HL-60 (cell line): ENCODE data around the gene CAPN13.

Experiments
- GABPA ChIP-seq: IDR thresholded peaks from 2 replicates; pipeline ENCODE4 v1.6.1; 2012; ENCODE audit warnings: low read depth
- POLR2AphosphoS5 ChIP-seq: IDR thresholded peaks from 2 replicates; pipeline ENCODE4 v1.6.1; 2012; ENCODE audit warnings: low read depth
- TF ChIP-seq, protein P1 (sequence below): IDR thresholded peaks from one replicate; pipeline ENCODE4 v1.5.1; 2011; ENCODE audit warnings: low read length, control low read depth, inconsistent platforms; ENCODE audit not compliant: insufficient read depth

DNA sequence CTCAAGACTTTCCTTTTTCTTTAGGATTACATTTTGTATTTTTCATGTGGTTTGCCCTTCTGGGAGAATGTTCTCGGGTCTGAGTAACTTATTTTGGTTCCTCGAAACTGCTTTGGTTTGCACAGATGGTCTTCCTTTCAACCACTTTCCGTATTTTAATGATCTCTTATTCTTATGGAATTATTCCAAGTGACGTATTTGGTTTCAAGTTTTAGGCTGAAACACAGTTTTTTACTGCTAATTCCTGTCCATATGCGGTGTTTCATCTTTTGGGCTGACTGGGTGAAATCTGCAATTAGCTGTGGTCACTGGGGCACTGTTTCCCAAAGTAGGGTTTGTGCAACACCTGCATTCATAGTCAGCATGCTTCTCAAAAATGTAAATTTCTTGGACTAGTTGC is 122.7 kb downstream of the CAPN13 start:
- TF ChIP-seq GABPA (no peak), POLR2AphosphoS5 (no peak)
- TF ChIP-seq, protein P1, sequence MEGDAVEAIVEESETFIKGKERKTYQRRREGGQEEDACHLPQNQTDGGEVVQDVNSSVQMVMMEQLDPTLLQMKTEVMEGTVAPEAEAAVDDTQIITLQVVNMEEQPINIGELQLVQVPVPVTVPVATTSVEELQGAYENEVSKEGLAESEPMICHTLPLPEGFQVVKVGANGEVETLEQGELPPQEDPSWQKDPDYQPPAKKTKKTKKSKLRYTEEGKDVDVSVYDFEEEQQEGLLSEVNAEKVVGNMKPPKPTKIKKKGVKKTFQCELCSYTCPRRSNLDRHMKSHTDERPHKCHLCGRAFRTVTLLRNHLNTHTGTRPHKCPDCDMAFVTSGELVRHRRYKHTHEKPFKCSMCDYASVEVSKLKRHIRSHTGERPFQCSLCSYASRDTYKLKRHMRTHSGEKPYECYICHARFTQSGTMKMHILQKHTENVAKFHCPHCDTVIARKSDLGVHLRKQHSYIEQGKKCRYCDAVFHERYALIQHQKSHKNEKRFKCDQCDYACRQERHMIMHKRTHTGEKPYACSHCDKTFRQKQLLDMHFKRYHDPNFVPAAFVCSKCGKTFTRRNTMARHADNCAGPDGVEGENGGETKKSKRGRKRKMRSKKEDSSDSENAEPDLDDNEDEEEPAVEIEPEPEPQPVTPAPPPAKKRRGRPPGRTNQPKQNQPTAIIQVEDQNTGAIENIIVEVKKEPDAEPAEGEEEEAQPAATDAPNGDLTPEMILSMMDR: no peak
